ENCODE results near the gene AMY2B.
"Not testable (repeated sequence)": the region's sequence is repeated elsewhere in the genome, so short reads cannot be mapped to it uniquely, and the experiment has no call there.

AMY2B gene

DNA sequence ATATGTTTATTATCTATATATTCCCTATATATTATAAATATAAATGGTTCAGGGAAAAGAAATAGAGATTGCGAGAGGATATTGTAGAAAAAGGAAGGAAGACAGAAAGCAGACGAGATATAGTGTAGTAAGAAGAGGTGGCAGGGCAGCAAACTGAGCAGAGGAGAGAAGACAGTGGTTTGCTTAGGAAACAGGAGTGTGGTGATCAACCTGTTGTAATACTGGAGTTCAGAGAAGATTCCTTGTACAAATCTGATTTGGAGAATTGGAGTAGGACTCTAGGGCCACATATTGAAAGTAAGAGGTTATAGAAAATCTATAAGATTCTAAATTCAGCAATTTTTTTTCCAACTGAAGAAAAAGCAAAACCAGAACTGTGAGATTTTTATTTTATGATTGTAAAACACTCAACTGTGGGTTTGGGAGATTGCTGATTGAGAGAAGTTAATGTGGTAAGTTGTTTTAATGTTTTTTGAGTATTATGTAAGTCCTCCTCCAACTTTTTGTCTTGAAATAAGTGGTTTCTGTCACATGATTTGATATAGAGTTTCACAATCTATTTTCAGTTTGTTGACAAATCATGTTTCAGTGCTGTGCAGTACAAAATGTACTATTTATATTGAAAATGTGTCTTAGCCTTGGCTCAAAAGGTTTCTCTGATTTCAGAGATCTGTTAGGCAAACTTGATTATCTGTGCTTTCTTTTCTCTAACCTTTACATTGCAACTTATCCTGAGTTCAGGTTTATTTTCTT lies 9.6 kb upstream of the AMY2B start:
- Histone ChIP-seq H3K4me3 (ENCODE audit: low read length) (no peak overlapping the region), H3K9me3 (ENCODE audit: insufficient read depth, low read length) (no peaks in the 10 kb centered on the region), H3K27me3 (ENCODE audit: low read depth, low read length) (no peaks in the 10 kb centered on the region), H3K9ac (ENCODE audit: low read length) (no peak overlapping the region), H3K4me1 (ENCODE audit: low read length) (peaks cover 5% of the 10 kb centered on the region; the same call in 1 of the 2 replicates), H3K36me3 (replicated peaks; ENCODE audit: low read depth, low read length) (no peaks in the 10 kb centered on the region), H2AFZ (ENCODE audit: low read depth, low read length) (no peak overlapping the region), H3K79me2 (ENCODE audit: low read length) (no peaks in the 10 kb centered on the region), H3K4me2 (ENCODE audit: low read length) (no peak overlapping the region), H3K27ac (ENCODE audit: low read length) (no peak overlapping the region), H4K20me1 (ENCODE audit: insufficient read depth, low read length) (no peaks in the 10 kb centered on the region)
- TF ChIP-seq, protein P1, sequence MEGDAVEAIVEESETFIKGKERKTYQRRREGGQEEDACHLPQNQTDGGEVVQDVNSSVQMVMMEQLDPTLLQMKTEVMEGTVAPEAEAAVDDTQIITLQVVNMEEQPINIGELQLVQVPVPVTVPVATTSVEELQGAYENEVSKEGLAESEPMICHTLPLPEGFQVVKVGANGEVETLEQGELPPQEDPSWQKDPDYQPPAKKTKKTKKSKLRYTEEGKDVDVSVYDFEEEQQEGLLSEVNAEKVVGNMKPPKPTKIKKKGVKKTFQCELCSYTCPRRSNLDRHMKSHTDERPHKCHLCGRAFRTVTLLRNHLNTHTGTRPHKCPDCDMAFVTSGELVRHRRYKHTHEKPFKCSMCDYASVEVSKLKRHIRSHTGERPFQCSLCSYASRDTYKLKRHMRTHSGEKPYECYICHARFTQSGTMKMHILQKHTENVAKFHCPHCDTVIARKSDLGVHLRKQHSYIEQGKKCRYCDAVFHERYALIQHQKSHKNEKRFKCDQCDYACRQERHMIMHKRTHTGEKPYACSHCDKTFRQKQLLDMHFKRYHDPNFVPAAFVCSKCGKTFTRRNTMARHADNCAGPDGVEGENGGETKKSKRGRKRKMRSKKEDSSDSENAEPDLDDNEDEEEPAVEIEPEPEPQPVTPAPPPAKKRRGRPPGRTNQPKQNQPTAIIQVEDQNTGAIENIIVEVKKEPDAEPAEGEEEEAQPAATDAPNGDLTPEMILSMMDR (IDR thresholded peaks at IDR 0.05; ENCODE audit: low read depth, low read length) = no peak
- TF ChIP-seq EZH2phosphoT487 (IDR thresholded peaks at IDR 0.05; ENCODE audit: low read depth) = no peak

DNA sequence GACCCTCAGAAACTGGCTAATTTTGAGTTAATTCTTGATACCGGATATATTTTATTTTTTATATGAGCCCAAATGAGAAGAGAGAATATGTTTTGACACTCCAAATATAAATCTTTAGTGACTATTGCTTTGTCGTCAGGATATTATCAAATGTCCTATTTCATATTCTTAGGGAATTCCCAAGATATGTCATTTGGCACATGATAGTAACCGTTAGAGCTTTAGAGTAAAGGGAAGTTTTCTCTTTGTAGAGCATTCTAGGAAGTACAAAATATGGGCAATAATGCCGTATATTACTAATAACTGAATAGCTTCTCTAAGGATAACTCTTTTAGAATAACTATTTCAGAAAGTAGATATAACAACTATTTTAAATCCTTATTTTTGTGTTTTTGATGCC lies 8.3 kb upstream of the AMY2B start:
- no peaks in the 10 kb centered on the region for H3K27me3 ChIP-seq (ENCODE audit: low read depth, low read length)
- H3K79me2 ChIP-seq (ENCODE audit: low read length) = no peaks in the 10 kb centered on the region
- no peaks in the 10 kb centered on the region for H4K20me1 ChIP-seq (ENCODE audit: insufficient read depth, low read length)
- no peak overlapping the region for H3K9ac ChIP-seq (ENCODE audit: low read length)
- no peak for TF ChIP-seq EZH2phosphoT487 (IDR thresholded peaks at IDR 0.05; ENCODE audit: low read depth)
- TF ChIP-seq, protein P1 (IDR thresholded peaks at IDR 0.05; ENCODE audit: low read depth, low read length) = no peak
- no peaks in the 10 kb centered on the region for H3K9me3 ChIP-seq (ENCODE audit: insufficient read depth, low read length)
- no peaks in the 10 kb centered on the region for H3K36me3 ChIP-seq (replicated peaks; ENCODE audit: low read depth, low read length)
- peaks cover 5% of the 10 kb centered on the region; the same call in 1 of the 2 replicates for H3K4me1 ChIP-seq (ENCODE audit: low read length)
- no peak overlapping the region for H3K4me2 ChIP-seq (ENCODE audit: low read length)
- H3K4me3 ChIP-seq (ENCODE audit: low read length) = no peak overlapping the region
- no peak overlapping the region for H3K27ac ChIP-seq (ENCODE audit: low read length)
- H2AFZ ChIP-seq (ENCODE audit: low read depth, low read length) = no peak overlapping the region

DNA sequence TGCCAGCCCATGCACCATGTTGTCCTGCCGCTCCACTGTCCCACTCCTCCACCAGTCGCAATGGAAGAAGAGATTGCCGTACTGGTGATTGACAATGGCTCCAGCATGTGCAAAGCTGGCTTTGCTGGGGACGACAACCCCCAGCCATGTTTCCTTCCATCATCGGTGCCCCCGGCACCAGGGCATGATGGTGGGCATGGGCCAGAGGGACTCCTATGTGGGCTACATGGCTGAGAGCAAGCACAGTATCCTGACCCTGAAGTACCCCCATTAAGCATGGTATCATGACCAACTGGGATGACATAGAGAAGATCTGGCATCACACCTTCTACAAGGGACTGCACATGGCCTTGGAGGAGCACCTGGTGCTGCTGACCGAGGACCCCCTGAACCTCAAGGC lies 1.9 kb upstream of the AMY2B start:
- Histone ChIP-seq H3K9ac (ENCODE audit: low read length) (no peak overlapping the region), H3K4me3 (ENCODE audit: low read length) (no peak overlapping the region), H3K9me3 (ENCODE audit: insufficient read depth, low read length) (no peaks in the 10 kb centered on the region), H2AFZ (ENCODE audit: low read depth, low read length) (no peak overlapping the region), H3K36me3 (replicated peaks; ENCODE audit: low read depth, low read length) (peaks cover 2% of the 10 kb centered on the region), H3K27me3 (ENCODE audit: low read depth, low read length) (no peaks in the 10 kb centered on the region), H3K27ac (ENCODE audit: low read length) (no peak overlapping the region), H3K4me1 (ENCODE audit: low read length) (no peaks in the 10 kb centered on the region), H4K20me1 (ENCODE audit: insufficient read depth, low read length) (no peaks in the 10 kb centered on the region), H3K4me2 (ENCODE audit: low read length) (no peak overlapping the region), H3K79me2 (ENCODE audit: low read length) (no peaks in the 10 kb centered on the region)
- TF ChIP-seq, protein P1 (IDR thresholded peaks at IDR 0.05; ENCODE audit: low read depth, low read length) = no peak
- no peak for TF ChIP-seq EZH2phosphoT487 (IDR thresholded peaks at IDR 0.05; ENCODE audit: low read depth)

DNA sequence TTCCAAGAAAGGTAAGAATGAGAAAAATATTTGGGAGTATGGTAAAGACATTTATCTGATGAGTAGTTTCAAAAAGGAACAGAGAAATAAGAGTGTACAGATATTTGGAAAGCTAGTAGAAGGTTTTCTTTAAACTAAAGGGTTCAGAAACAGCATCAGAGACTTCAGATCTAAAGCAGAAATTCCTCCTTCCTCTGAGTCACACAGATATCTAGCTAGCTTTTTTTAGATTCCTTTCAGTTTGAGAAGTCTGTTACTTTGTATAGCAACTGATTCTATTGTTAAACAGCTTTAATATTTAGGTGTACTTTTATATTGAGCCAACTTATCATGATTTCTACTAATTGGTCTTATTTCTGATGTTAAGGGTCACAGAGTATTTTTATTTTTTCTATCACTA lies 4.7 kb downstream of the AMY2B start:
- H3K9ac ChIP-seq (ENCODE audit: low read length) = no peak overlapping the region
- H3K4me2 ChIP-seq (ENCODE audit: low read length) = no peak overlapping the region
- no peaks in the 10 kb centered on the region for H3K79me2 ChIP-seq (ENCODE audit: low read length)
- no peak overlapping the region for H3K4me3 ChIP-seq (ENCODE audit: low read length)
- no peak for TF ChIP-seq EZH2phosphoT487 (IDR thresholded peaks at IDR 0.05; ENCODE audit: low read depth)
- TF ChIP-seq, protein P1 (IDR thresholded peaks at IDR 0.05; ENCODE audit: low read depth, low read length) = no peak
- no peaks in the 10 kb centered on the region for H3K27me3 ChIP-seq (ENCODE audit: low read depth, low read length)
- H2AFZ ChIP-seq (ENCODE audit: low read depth, low read length) = no peak overlapping the region
- H4K20me1 ChIP-seq (ENCODE audit: insufficient read depth, low read length) = no peaks in the 10 kb centered on the region
- no peak overlapping the region for H3K27ac ChIP-seq (ENCODE audit: low read length)
- no peaks in the 10 kb centered on the region for H3K36me3 ChIP-seq (replicated peaks; ENCODE audit: low read depth, low read length)
- no peaks in the 10 kb centered on the region for H3K9me3 ChIP-seq (ENCODE audit: insufficient read depth, low read length)
- H3K4me1 ChIP-seq (ENCODE audit: low read length) = peaks cover 6% of the 10 kb centered on the region; the same call in 1 of the 2 replicates

DNA sequence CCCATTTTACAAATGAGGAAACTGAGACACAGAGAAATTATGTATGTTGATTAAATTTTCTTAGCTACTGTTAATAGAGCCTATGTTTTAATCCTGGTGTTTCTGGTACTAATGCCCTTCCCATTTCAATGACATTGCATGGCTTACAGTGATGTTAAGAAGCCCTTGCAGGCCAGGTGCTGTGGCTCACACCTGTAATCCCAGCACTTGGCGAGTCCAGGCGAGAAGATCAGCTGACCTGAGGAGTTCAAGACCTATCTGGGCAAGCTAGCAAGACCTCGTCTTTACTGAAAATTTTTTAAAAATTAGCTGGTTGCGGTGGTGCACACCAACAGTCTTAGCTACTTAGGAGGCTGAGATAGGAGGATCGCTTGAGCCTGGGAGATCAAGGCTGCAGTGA lies 5.4 kb downstream of the AMY2B start:
- H3K9ac ChIP-seq (ENCODE audit: low read length); H3K4me2 ChIP-seq (ENCODE audit: low read length); H3K79me2 ChIP-seq (ENCODE audit: low read length); H3K27ac ChIP-seq (ENCODE audit: low read length); H4K20me1 ChIP-seq (ENCODE audit: insufficient read depth, low read length); H3K36me3 ChIP-seq (replicated peaks; ENCODE audit: low read depth, low read length); H3K4me1 ChIP-seq (ENCODE audit: low read length); H2AFZ ChIP-seq (ENCODE audit: low read depth, low read length); H3K9me3 ChIP-seq (ENCODE audit: insufficient read depth, low read length); H3K4me3 ChIP-seq (ENCODE audit: low read length); H3K27me3 ChIP-seq (ENCODE audit: low read depth, low read length): not testable (repeated sequence)

Data from OCI-LY3 (cell line).